Measurements from ENCODE around the gene LIPA. TPM values are rescaled to one million over a fixed set of nuclear protein-coding genes. Genes with fewer than 3 reads are reported as not detected.
"Not testable (repeated sequence)": the region's sequence is repeated elsewhere in the genome, so short reads cannot be mapped to it uniquely, and the experiment has no call there.

Gene LIPA
- total and polyA plus RNA-seq, 9 of the 15 experiments (the other 6 are each of a cell fraction or from before 2014, with no cell fraction given), result 0.07 to 0.40 (median 0.15) TPM; not detected in 1

- TF ChIP-seq ZNF407 (IDR thresholded peaks at IDR 0.05; ENCODE audit: low read depth) (no peak), GTF2E2 (tag; IDR thresholded peaks at IDR 0.05) (no peak), ZNF280A (IDR thresholded peaks at IDR 0.05; ENCODE audit: low read depth, partially characterized antibody) (no peak), HNRNPK (IDR thresholded peaks at IDR 0.05; ENCODE audit: low read depth, low read length, poor library complexity, severe bottlenecking) (no peak), ZNF280B (CRISPR knock-in tag; IDR thresholded peaks at IDR 0.05) (no peak)
Observed at GRCh38 chr10:89197473-89197872, 54.1 kb downstream of the LIPA start (continued).

- H3K4me1 ChIP-seq (replicated peaks in 1 of 2; ENCODE audit: control insufficient read depth in 2 of 2, insufficient read depth in 2 of 2, low read length in 2 of 2); intact Hi-C loops (cut with micrococcal nuclease); H4K20me1 ChIP-seq (replicated peaks; ENCODE audit: control insufficient read depth, insufficient read depth, low read length); FAIRE-seq; H3K9me1 ChIP-seq (ENCODE audit: control insufficient read depth, insufficient read depth, low read length); H3K36me3 ChIP-seq (ENCODE audit: control insufficient read depth, insufficient read depth, low read length); H3K9me3 ChIP-seq (replicated peaks; ENCODE audit: control insufficient read depth, insufficient read depth, low read depth, low read length); H3K27me3 ChIP-seq (ENCODE audit: control insufficient read depth in 2 of 2, insufficient read depth in 2 of 2, low read length in 2 of 2); ATAC-seq; DNase-seq (ENCODE audit: extremely low read depth in 1 of 4, low spot score in 3 of 4); CTCF ChIA-PET (ENCODE audit: low intra/inter-chr PET ratio); H2AFZ ChIP-seq (ENCODE audit: low read depth, low read length); BruUV-seq (replicated peaks); H3K9ac ChIP-seq (ENCODE audit: insufficient read depth in 1 of 2, low read depth in 2 of 2, low read length in 2 of 2); H3K27ac ChIP-seq (ENCODE audit: extremely low read depth, low read depth, low read length); H3K79me2 ChIP-seq (ENCODE audit: control insufficient read depth, insufficient read depth, low read length); H3K4me2 ChIP-seq (ENCODE audit: insufficient read depth, low read length); H3K4me3 ChIP-seq; in situ Hi-C loops (cut with MboI): not testable (repeated sequence)
- WGBS (ENCODE audit: insufficient coverage, low coverage, missing lambda C conversion rate), result 0% methylated on average over 2 of the region's 3 CpGs
- POLR2A ChIA-PET, result interaction anchor here (0.6 kb wide), 1 partner anchor 11 kb away, joined by 3 read pairs; no protein-coding TSS in a partner anchor
Observed at GRCh38 chr10:89191301-89191700, 60.3 kb downstream of the LIPA start.

Data from K562 (cell line).